ENCODE results near the gene DIDO1.

Gene DIDO1

DNA sequence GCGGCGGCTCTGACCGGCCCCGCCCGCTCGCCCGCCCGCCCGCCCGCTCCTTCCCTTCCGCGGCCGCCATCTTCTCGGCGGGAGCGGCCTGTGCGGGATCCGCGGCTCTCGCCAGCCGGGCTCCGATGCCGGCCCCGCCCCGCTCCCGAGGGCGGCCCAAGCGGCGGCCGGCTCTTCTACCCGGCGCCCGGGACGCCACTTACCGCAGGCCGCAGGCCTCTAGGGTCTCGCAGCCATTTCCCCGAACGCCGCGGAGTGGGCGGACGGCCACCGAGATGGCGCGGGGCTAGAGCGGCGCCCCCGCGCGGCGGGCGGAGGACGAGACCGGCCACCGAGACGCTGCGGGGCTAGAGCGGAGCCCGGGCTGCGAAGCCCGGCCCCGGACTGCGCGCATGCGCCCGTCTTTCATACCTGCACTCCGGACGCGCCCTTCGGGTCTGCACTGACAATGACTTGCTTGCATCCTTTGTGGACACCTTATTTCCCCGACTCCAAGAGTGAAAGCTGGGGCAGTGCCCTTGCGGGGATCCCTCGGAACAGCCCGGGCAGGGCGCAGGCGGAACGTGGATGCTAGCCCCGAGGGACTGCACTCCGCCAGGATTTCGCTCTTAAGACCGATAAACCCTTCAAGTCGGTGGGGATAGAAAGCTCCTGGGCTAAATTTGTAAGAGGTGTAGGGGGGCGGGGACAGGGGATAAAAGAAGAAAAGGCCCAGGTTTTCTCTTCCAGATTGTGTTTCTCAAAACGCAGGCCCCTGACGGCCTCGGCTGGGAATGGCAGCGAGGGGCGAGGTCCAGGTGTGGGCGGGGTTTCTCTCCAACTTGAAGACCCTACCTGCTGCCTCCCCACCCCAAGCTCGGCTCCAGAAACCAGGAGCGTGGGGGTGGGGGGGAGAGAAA lies at the start of gene DIDO1:
DIDO1 (minus strand) TSS at position 277 of the 899 bp plus-strand sequence.
- peak; percentile 77 to 83 for DNase-seq

DNA sequence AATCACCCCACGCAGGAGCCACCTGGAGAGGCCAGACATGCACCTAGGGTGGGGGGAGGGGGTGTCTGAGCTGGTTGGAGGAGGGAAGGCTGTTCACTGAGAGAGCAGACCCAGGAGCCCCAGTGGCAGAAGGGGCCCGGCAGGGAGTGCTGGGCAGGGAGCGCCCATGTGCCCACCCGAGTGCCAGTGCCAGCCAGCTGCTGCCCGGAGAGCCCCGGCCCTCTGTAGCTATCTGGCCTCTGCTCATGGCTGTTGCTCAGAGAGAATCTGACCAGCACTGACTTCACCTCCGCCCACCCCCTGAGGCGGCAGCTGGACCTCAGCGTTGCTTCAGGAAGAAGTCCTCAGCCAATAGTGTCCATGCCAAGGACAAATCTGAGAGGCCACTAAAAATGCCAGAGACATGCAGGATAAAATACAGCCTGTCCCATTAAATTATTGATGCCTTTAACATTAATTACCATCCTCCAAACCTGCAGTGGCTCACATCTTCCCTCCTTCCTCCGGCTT lies 49.0 kb upstream of the DIDO1 start:
- DNase-seq, result no peak

GRCh38 chr20:62972845-62973745 lies 46.8 kb upstream of the DIDO1 start:
- no peak for DNase-seq

DNA sequence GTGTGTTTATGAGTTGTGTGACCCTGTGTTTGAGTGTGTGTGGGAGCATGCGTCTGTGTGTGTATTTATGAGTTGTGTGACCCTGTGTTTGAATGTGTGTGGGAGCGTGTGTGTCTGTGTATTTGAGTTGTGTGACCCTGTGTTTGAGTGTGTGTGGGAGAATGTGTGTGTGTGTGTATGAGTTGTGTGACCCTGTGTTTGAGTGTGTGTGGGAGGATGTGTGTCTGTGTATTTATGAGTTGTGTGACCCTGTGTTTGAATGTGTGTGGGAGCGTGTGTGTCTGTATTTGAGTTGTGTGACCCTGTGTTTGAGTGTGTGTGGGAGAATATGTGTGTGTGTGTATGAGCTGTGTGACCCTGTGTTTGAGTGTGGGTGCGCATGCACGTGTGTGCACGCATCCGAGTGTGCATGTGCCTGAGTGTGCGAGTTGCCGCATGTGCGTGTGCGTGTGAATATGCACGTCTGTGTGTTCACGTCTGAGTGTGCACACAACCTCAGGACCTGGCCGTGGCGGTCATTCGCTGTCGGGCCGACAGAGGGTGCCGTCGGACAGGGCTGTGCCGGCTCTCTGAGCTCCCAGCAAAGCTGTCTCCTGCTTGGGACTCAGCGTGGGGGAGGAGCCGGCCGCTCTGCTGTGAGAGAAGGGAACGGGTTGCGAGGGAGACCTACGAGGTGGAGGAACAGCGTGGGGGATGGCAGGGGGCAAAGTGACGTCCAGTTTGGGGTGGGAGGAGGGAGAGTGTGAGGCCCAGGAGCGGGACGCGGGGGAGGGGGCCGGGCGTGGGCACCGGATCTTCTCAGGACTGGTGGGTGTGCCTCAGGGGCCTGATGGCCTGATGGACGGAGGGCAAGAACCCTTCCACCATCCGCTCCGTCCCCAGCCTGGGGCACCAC lies 45.9 kb upstream of the DIDO1 start:
- peak; percentile 70 to 84 for DNase-seq

DNA sequence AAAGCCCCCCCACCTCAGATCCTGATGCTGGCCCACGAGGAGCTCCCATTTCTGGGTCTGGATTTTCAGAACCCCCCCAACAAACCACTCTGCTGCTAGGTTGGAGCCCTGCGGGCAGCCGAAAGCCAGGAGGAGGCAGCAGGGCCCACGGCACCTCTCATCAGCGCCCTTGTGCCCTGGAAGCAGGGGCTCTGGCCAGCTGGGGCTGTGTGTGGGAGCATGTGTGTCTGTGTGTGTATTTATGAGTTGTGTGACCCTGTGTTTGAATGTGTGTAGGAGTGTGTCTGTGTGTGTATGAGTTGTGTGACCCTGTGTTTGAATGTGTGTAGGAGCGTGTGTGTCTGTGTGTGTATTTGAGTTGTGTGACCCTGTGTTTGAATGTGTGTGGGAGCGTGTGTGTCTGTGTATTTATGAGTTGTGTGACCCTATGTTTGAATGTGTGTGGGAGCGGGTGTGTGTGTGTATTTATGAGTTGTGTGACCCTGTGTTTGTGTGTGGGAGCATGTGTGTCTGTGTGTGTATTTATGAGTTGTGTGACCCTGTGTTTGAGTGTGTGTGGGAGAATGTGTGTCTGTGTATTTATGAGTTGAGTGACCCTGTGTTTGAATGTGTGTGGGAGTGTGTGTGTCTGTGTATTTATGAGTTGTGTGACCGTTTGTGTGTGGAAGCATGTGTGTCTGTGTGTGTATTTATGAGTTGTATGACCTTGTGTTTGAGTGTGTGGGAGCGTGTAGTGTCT lies 45.1 kb upstream of the DIDO1 start:
- DNase-seq, result no peak

GRCh38 chr20:62970307-62971210 lies 44.3 kb upstream of the DIDO1 start:
- DNase-seq, result no peak

DNA sequence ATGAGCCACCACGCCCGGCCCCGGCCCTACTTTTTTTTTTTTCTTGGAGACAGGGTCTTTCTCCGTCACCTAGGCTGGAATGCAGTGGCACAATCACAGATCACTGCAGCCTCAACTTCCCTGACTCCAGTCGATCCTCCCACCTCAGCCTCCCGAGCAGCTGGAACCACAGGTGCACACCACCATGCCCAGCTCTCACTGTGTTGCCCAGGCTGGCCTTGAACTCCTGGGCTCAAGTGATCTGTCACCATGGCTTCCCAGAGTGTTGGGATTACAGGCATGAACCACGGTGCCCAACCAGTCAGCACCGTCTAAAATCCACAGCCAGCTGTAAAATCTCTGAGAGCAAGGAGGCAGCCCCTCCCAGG lies 43.6 kb upstream of the DIDO1 start:
- DNase-seq, result no peak

- no peak for DNase-seq
Observed at GRCh38 chr20:62969179-62969760, 43.0 kb upstream of the DIDO1 start.

DNA sequence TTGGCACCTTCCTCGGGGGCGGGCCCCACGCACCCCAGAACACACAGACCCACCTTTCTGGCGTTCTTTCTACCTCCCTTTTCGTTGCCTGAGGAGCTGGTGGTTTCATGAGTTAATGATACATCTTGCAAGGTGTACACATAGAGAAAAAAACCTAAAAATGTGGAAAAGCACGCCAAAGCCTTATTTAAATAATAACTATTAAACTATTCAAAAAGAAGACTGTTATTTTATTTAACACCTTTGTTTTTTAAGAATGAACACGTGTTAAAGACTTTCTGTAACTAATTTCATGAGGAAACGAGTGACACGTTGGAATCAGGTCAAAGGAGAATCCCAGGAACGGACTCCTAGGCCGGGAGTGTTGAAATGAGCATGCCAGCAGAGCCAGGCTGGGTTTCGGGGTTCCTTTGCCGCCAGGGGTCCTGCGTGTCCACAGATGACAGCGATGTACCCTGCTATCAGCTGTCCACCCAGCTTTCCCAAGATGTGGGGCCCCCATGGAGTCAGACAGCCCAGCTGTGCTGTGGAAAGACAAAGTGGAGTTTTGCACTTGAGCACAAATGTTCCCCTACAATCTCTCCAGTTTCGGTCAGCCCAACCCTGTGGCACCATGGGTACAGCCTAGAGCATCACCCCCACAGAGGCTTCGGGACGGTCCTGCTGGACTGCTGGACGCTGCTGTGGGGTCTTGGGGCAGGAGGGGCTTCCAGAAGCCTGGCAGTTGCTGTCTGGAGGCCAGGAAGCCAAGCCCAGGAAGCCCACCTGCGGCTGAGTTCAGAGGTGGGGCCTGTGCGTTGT lies 42.3 kb upstream of the DIDO1 start:
- DNase-seq, result no peak

GRCh38 chr20:62967628-62968351 lies 41.5 kb upstream of the DIDO1 start:
- DNase-seq, result no peak

DNA sequence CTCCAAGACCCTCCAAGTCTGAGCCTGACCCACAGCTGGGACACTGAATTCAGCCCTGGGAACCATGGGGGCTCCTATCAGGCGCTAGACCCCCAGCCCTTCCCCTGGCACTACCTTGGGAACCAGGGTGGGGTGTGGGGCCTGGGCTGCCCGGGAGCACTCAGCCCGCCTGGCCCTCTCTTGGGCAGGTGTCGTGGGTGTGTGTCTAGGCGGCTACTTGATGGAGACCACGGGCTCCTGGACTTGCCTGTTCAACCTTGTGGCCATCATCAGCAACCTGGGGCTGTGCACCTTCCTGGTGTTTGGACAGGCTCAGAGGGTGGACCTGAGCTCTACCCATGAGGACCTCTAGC lies 40.8 kb upstream of the DIDO1 start:
- no peak for DNase-seq

DNA sequence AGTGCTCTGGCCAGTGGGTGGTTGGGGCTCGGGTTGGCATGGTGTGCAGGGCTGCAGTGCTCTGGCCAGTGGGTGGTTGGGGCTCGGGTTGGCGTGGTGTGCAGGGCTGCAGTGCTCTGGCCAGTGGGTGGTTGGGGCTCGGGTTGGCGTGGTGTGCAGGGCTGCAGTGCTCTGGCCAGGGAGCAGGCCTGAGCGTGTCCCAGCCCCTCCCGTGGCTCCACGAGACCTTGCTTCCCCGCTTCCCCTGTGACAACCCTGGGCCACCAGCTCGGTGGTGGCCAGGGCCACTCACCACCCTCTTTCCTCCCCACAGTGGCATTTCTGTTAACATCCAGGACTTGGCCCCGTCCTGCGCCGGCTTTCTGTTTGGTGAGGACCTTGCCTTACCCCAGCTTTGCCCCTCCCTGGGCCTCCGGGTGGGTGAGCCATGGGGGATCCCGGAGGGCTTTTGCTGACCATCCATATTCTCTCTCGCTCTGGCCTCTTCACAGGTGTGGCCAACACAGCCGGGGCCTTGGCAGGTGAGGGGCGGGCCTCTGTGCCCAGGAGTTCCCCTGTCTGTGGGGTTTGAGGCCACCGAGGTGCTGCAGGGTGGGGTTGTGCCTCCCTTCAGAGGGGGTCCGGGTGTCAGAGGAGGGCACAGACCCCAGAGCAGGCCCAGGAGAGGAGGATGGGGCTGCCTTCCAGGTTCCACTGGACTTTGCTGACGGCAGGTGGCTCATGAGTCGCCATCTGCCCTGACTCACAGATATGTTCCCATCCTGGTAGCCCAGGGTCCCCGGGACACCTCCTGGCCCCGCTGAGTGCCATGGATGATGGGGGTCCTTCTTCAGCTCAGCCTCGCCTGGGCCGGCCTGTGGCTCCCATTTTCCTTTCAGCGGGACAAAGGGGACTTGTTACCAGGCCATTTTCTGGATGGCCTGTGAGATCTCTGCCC lies 40.2 kb upstream of the DIDO1 start:
- no peak for DNase-seq

- DNase-seq, result no peak
Observed at GRCh38 chr20:62965363-62965771, 39.1 kb upstream of the DIDO1 start.

- DNase-seq, result no peak
Observed at GRCh38 chr20:62964700-62965099, 38.4 kb upstream of the DIDO1 start.

GRCh38 chr20:62963614-62964397 lies 37.5 kb upstream of the DIDO1 start:
- no peak for DNase-seq

DNA sequence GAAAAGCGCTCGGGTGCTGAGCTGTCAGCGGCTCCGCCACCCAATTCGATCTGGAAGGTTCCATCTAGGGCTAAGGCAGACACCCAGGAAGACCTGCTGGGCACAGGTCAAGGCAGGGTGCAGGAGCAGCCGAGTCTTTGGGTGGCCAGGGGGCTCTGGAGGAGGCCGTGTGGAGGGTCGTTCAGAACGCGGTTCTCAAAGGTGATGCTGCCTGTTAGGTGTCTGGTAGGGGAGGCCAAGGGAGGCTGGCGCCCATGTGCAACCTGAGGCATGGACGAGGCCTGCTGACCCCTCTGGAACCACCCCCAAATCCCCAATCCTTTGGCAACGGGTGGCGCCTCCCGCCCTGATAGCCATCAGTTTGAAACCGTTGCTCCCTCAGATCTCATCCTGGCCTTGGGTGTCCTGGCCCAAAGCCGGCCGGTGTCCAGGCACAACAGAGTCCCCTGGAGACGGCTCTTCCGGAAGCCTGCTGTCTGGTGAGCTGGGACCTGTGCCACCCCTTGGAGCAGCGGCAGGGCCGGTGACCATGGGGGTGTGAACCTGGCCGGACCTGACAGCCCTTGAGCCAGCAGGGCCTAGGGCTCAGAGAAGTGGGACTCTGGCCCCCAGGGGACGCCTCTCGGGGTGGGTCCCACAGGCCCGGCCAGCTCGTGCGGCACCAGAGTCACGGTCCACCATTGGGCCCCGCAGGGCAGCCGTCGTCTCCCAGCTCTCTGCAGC lies 36.7 kb upstream of the DIDO1 start:
- no peak for DNase-seq

All from NCI-H524 (cell line).